Hematopoietic multipotent progenitor cell treated with erythropoietin and hydrocortisone succinate and interleukin-3 and kit ligand, for 15 days (in vitro differentiated cells): Measurements from ENCODE around the gene CSRNP3.

ENCODE experiments used
- DNase-seq: peaks from one replicate; pipeline ENCODE4 v3.0.0-alpha.2; 2015; ENCODE audit warnings: low spot score

The CSRNP3 gene

GRCh38 chr2:165687426-165688002, 218.0 kb downstream of the CSRNP3 start:
- no peak for DNase-seq

GRCh38 chr2:165691615-165692014, 222.1 kb downstream of the CSRNP3 start:
- no peak for DNase-seq

GRCh38 chr2:165692906-165693305, 223.4 kb downstream of the CSRNP3 start:
- no peak for DNase-seq

- no peak for DNase-seq
These were observed 224.3 kb downstream of the CSRNP3 start for GRCh38 chr2:165693838-165694237.

GRCh38 chr2:165697748-165698443, 228.4 kb downstream of the CSRNP3 start:
- DNase-seq = no peak

- DNase-seq = no peak
These were observed 229.0 kb downstream of the CSRNP3 start for GRCh38 chr2:165698444-165698884.

GRCh38 chr2:165699946-165700345, 230.4 kb downstream of the CSRNP3 start:
- DNase-seq = no peak

GRCh38 chr2:165700531-165700930, 231.0 kb downstream of the CSRNP3 start:
- DNase-seq = no peak

GRCh38 chr2:165701147-165701546, 231.6 kb downstream of the CSRNP3 start:
- no peak for DNase-seq

- DNase-seq = no peak
These were observed 237.5 kb downstream of the CSRNP3 start for GRCh38 chr2:165706960-165707487.

- no peak for DNase-seq
These were observed 246.6 kb downstream of the CSRNP3 start for GRCh38 chr2:165716091-165716490.

GRCh38 chr2:165718610-165719210, 249.2 kb downstream of the CSRNP3 start:
- DNase-seq = no peak

GRCh38 chr2:165720511-165720910, 251.0 kb downstream of the CSRNP3 start:
- no peak for DNase-seq

- no peak for DNase-seq
These were observed 255.9 kb downstream of the CSRNP3 start for GRCh38 chr2:165725421-165725820.
